Central memory CD8-positive, alpha-beta T cell (primary cell): ENCODE data around the gene WIPF1.
A peak's percentile ranks its signal among the peaks of the same experiment; 100 is the strongest.
"Not testable (repeated sequence)": the region's sequence is repeated elsewhere in the genome, so short reads cannot be mapped to it uniquely, and the experiment has no call there.

Experiments
- ATAC-seq: fragments of 150-1000 bp; cut with Tn5 transposase; replicated peaks from 2 replicates; pipeline ENCODE4 v1.10.0; 2022; ENCODE audit warnings: mild to moderate bottlenecking, moderate FRiP score, moderate number of reproducible peaks; ENCODE audit not compliant: poor library complexity, severe bottlenecking; ENCODE audit errors: extremely low read depth
- DNase-seq, 2 donors: peaks; one replicate each; pipeline ENCODE4 v3.0.0; 2021; ENCODE audit warnings: low spot score in 2 of 2
- H3K27ac Mint-ChIP-seq: one replicate; pipeline ENCODE4 v1.8.0; 2022; ENCODE audit warnings: low read depth, mild to moderate bottlenecking, moderate library complexity, mixed read lengths
- H3K27me3 Mint-ChIP-seq: one replicate; pipeline ENCODE4 v1.8.0; 2022; ENCODE audit warnings: mixed read lengths
- H3K36me3 Mint-ChIP-seq: one replicate; pipeline ENCODE4 v1.8.0; 2022; ENCODE audit warnings: mild to moderate bottlenecking, moderate library complexity, mixed read lengths; ENCODE audit not compliant: insufficient read depth
- H3K4me1 Mint-ChIP-seq: one replicate; pipeline ENCODE4 v1.8.0; 2022; ENCODE audit warnings: mixed read lengths
- H3K4me3 Mint-ChIP-seq: one replicate; pipeline ENCODE4 v1.8.0; 2022; ENCODE audit warnings: mild to moderate bottlenecking, moderate library complexity, mixed read lengths
- H3K9me3 Mint-ChIP-seq: one replicate; pipeline ENCODE4 v1.8.0; 2022; ENCODE audit warnings: mixed read lengths

The WIPF1 gene

GRCh38 chr2:174555998-174556397 lies 41.6 kb downstream of the WIPF1 start:
- Mint-ChIP-seq H3K27me3 (no peaks in the 10 kb centered on the region), H3K9me3 (no peaks in the 10 kb centered on the region), H3K4me1 (peaks cover 28% of the 10 kb centered on the region), H3K36me3 (peaks cover 32% of the 10 kb centered on the region), H3K27ac (peak overlapping the region; percentile 16), H3K4me3 (no peak overlapping the region)
- ATAC-seq (no peak), DNase-seq (no peak)

- H3K27ac Mint-ChIP-seq = peak overlapping the region; percentile 74
- DNase-seq (no peak), ATAC-seq (peak; percentile 67)
- no peaks in the 10 kb centered on the region for H3K9me3 Mint-ChIP-seq
- H3K27me3 Mint-ChIP-seq = no peaks in the 10 kb centered on the region
- H3K4me3 Mint-ChIP-seq = no peak overlapping the region
- peaks cover 23% of the 10 kb centered on the region for H3K36me3 Mint-ChIP-seq
- H3K4me1 Mint-ChIP-seq = peaks cover 28% of the 10 kb centered on the region
Measured at GRCh38 chr2:174554529-174555150, 43.0 kb downstream of the WIPF1 start.

- H3K9me3 Mint-ChIP-seq = no peaks in the 10 kb centered on the region
- peaks cover 17% of the 10 kb centered on the region for H3K36me3 Mint-ChIP-seq
- H3K4me1 Mint-ChIP-seq = peaks cover 28% of the 10 kb centered on the region
- DNase-seq (no peak), ATAC-seq (peak; percentile 78)
- H3K27ac Mint-ChIP-seq = peak overlapping the region; percentile 74
- H3K4me3 Mint-ChIP-seq = peak overlapping the region; percentile 46
- H3K27me3 Mint-ChIP-seq = no peaks in the 10 kb centered on the region
Measured at GRCh38 chr2:174553811-174554493, 43.7 kb downstream of the WIPF1 start.

GRCh38 chr2:174552880-174553279 lies 44.7 kb downstream of the WIPF1 start:
- Mint-ChIP-seq H3K4me3 (no peak overlapping the region), H3K36me3 (peaks cover 8% of the 10 kb centered on the region), H3K27me3 (no peaks in the 10 kb centered on the region), H3K9me3 (no peaks in the 10 kb centered on the region), H3K27ac (peak overlapping the region; percentile 44), H3K4me1 (peaks cover 28% of the 10 kb centered on the region)
- ATAC-seq (no peak), DNase-seq (no peak)

- Mint-ChIP-seq H3K36me3 (peaks cover 7% of the 10 kb centered on the region), H3K27me3 (no peaks in the 10 kb centered on the region), H3K9me3 (no peaks in the 10 kb centered on the region), H3K27ac (no peak overlapping the region), H3K4me3 (no peak overlapping the region), H3K4me1 (peaks cover 34% of the 10 kb centered on the region)
- ATAC-seq (no peak), DNase-seq (no peak)
Measured at GRCh38 chr2:174551697-174552096, 45.9 kb downstream of the WIPF1 start.

- not testable (repeated sequence) for H3K27ac Mint-ChIP-seq
Measured at GRCh38 chr2:174548646-174549045, 49.0 kb downstream of the WIPF1 start.

GRCh38 chr2:174548021-174548420 lies 49.6 kb downstream of the WIPF1 start:
- H3K36me3 Mint-ChIP-seq, H3K4me3 Mint-ChIP-seq, H3K27me3 Mint-ChIP-seq, H3K27ac Mint-ChIP-seq, H3K9me3 Mint-ChIP-seq, ATAC-seq, DNase-seq: not testable (repeated sequence)
- peaks cover 24% of the 10 kb centered on the region for H3K4me1 Mint-ChIP-seq

More at GRCh38 chr2:174548646-174549045, 49.0 kb downstream of the WIPF1 start:
- H3K27me3 Mint-ChIP-seq, H3K9me3 Mint-ChIP-seq, ATAC-seq, DNase-seq, H3K4me3 Mint-ChIP-seq, H3K36me3 Mint-ChIP-seq: not testable (repeated sequence)
- H3K4me1 Mint-ChIP-seq = peaks cover 20% of the 10 kb centered on the region

GRCh38 chr2:174546519-174547506 lies 50.8 kb downstream of the WIPF1 start:
- Mint-ChIP-seq H3K27ac (peak overlapping the region; percentile 38), H3K4me3 (no peak overlapping the region)
- DNase-seq = no peak

GRCh38 chr2:174545240-174545639 lies 52.4 kb downstream of the WIPF1 start:
- Mint-ChIP-seq H3K36me3 (peaks cover 2% of the 10 kb centered on the region), H3K27ac (no peak overlapping the region), H3K4me1 (peaks cover 10% of the 10 kb centered on the region), H3K4me3 (no peak overlapping the region), H3K27me3 (no peaks in the 10 kb centered on the region), H3K9me3 (no peaks in the 10 kb centered on the region)
- DNase-seq = no peak
- no peak for ATAC-seq

More at GRCh38 chr2:174546519-174547506, 50.8 kb downstream of the WIPF1 start:
- peaks cover 13% of the 10 kb centered on the region for H3K4me1 Mint-ChIP-seq
- no peaks in the 10 kb centered on the region for H3K9me3 Mint-ChIP-seq
- H3K27me3 Mint-ChIP-seq = no peaks in the 10 kb centered on the region
- ATAC-seq = peak; percentile 32
- H3K36me3 Mint-ChIP-seq = peaks cover under 1% of the 10 kb centered on the region

GRCh38 chr2:174544802-174545201 lies 52.8 kb downstream of the WIPF1 start:
- DNase-seq (no peak), ATAC-seq (no peak)
- peaks cover 2% of the 10 kb centered on the region for H3K36me3 Mint-ChIP-seq
- no peak overlapping the region for H3K27ac Mint-ChIP-seq
- no peaks in the 10 kb centered on the region for H3K9me3 Mint-ChIP-seq
- no peaks in the 10 kb centered on the region for H3K27me3 Mint-ChIP-seq
- H3K4me3 Mint-ChIP-seq = no peak overlapping the region
- peaks cover 10% of the 10 kb centered on the region for H3K4me1 Mint-ChIP-seq

- no peak for ATAC-seq
- H3K36me3 Mint-ChIP-seq = peaks cover 2% of the 10 kb centered on the region
- H3K27me3 Mint-ChIP-seq = no peaks in the 10 kb centered on the region
- H3K4me1 Mint-ChIP-seq = peaks cover 13% of the 10 kb centered on the region
- H3K9me3 Mint-ChIP-seq = no peaks in the 10 kb centered on the region
- H3K4me3 Mint-ChIP-seq = no peak overlapping the region
- DNase-seq = no peak
- peak overlapping the region; percentile 82 for H3K27ac Mint-ChIP-seq
Measured at GRCh38 chr2:174544156-174544555, 53.4 kb downstream of the WIPF1 start.

- no peak overlapping the region for H3K27ac Mint-ChIP-seq
- DNase-seq (no peak), ATAC-seq (no peak)
- peaks cover 5% of the 10 kb centered on the region for H3K27me3 Mint-ChIP-seq
- H3K4me1 Mint-ChIP-seq = peaks cover 11% of the 10 kb centered on the region
- H3K36me3 Mint-ChIP-seq = peaks cover 2% of the 10 kb centered on the region
- H3K4me3 Mint-ChIP-seq = no peak overlapping the region
- no peaks in the 10 kb centered on the region for H3K9me3 Mint-ChIP-seq
Measured at GRCh38 chr2:174540893-174541292, 56.7 kb downstream of the WIPF1 start.
